GM18870 (cell line): ENCODE data around the gene ZRANB2.

Experiments used
- ATAC-seq: cut with Tn5 transposase; IDR thresholded peaks from one replicate; pipeline ENCODE4 v1.9.1; 2021; ENCODE audit warnings: moderate library complexity; ENCODE audit not compliant: unreplicated experiment

Gene ZRANB2

GRCh38 chr1:71071720-71072119 is 9.1 kb downstream of the ZRANB2 start:
- ATAC-seq: no peak

GRCh38 chr1:71068325-71069240 is 12.3 kb downstream of the ZRANB2 start:
- ATAC-seq: peak; percentile 84

GRCh38 chr1:71054791-71055190 is 26.0 kb downstream of the ZRANB2 start:
- ATAC-seq: no peak

- no peak for ATAC-seq
Observed at GRCh38 chr1:71054281-71054731, 26.5 kb downstream of the ZRANB2 start.

- no peak for ATAC-seq
Observed at GRCh38 chr1:71053758-71054157, 27.1 kb downstream of the ZRANB2 start.

DNA sequence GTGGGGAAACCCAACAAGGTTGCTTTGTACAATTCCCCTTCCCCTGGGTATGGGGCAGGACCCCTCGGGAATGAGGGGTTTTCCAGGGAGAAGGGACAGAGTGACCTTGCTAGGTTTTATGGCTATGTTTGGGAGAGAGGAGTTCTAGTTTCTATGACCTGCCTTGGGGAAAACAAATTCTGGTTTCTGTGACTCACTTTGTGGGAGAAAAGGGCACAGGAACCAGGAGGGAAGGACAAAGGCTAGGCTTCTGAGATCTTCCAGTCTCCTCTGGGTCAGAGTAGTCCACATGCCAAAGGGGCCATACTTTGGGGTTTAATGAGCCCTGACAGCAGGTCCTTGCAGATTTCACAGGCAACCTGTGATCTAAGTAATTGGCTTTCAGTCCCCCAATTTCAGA is 27.7 kb downstream of the ZRANB2 start:
- ATAC-seq: no peak

DNA sequence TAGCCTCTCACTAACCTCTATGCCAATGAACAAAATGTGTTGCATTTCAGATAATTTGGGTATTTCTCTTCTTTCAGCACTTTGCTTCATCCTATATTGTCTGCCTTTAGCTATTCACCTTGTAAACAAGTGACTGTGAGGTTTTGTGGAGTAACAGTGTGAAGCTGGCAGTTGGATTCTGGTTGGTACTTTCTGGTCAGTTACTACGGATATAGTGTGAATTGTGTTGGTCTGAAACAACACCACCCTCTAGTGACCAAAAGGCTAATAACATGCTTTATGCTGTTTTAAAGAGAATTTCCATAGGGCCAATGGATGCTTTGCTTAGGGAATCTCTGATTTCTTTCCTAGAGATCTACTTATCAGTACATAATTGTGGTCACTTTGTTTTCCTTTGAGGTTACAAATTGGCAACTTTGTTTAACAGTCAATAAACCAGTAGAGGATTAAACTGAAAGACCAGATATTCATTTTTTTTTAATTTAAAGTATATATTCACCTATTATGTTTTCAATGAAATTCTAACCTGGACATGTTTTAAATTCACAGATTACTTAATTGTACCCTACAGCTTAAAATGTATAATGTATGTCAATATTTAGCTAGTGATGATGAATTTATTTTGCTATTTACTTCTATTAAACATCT is 30.8 kb downstream of the ZRANB2 start:
- peak; percentile 80 for ATAC-seq

- no peak for ATAC-seq
Observed at GRCh38 chr1:71047635-71048607, 32.9 kb downstream of the ZRANB2 start, which contains the start of gene PTGER3. Gene PTGER3, minus strand, starts transcription at chr1:71047816. Its CDS starts 239 bp downstream, at chr1:71047577.

DNA sequence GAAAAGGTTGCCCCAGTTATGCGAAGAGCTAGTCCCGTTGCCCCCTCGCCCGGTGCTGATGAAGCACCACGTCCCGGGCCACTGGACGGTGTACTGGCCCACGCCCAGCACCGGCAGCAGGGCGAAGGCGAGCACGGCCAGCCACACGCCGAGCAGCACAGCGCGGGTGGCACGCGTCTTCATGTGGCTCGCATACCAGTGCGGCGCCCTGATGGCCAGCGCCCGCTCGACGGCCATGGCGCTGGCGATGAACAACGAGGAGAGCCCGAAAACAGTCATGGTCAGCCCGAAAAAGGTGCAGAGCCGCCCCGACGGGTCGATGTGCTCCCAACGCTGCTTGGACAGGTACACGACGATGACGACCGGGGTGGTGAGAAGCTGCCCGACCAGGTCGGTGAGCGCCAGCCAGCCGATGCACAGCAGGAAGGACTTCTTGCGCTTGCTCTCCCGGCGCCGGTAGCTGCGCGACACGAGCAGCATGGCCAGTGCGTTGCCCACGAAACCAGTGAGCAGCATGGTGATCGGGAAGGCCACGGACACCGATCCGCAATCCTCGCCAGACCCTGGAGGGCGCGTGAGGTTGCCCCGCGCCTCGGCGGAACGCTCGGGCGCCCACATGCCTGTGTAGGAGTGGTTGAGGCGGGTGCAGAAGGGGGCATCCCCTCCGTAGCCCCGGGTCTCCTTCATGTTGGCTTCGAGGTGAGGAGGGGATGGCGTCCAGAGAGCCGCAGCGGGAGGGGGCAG is 33.8 kb downstream of the ZRANB2 start:
- no peak for ATAC-seq

DNA sequence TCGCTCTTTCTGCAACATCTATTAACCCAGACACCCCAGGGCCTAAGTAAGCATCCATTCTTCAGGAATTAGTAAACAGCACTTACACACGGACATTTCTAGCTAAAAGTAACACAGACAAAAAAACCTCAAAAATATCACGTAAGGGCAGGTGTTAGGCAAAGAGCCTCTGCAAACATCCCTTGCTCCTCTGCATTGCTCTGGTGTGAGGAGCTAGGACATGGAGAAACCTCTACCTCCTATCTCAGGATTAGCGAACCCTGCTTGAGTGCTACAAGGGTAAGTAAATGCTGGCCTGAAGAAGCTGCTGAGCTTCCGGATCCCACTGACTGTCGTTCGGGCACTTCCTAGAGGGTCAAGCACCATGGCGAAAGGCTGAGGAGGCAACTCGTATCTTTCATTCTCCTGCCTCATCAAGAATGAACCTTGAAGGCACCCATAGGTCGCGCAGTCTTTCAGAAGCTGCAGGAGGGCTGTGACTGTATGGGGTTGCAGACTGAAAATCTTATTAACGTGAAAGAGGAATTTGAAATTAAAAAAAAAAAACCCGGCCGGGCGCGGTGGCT is 35.3 kb downstream of the ZRANB2 start:
- ATAC-seq: no peak

DNA sequence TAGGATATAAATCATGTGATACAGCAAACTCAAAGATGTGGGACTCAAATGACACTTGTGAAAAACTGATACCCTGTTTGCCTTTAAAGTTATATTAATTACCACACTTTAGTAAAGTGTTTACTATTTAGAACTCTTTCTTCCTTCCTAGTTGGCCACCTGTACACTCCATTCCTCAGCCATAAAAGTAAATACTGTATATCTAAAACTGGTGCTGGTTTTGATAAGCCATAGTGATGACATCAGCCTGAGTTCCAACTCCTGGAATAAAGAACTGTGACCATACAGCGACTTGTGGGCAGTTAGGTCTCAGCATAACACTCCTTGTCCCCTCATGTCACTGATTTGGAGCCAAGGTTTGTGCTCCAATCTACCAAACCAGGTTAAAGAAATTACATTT is 36.0 kb downstream of the ZRANB2 start:
- ATAC-seq: no peak

- ATAC-seq: no peak
Observed at GRCh38 chr1:71043065-71043464, 37.8 kb downstream of the ZRANB2 start.

DNA sequence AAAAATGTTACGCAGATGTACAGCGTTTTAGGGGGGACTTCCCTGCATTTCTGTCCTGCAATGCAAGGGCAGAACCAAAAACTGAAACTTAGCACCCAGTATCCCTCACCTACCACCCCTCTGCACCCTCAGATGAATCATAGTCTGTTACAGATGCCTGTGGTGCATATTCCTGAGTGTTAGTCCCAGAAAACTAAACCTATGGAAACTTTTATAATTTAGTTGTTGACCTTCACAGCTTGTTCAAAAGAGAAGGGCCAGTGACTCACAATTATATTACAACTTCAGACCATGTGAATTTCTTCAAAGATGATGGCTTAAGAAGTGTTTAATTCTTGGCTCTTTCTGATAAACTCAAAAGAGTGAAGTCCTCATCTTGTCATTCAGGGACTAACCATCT is 39.0 kb downstream of the ZRANB2 start:
- no peak for ATAC-seq

- ATAC-seq: no peak
Observed at GRCh38 chr1:71039661-71040262, 41.1 kb downstream of the ZRANB2 start.

DNA sequence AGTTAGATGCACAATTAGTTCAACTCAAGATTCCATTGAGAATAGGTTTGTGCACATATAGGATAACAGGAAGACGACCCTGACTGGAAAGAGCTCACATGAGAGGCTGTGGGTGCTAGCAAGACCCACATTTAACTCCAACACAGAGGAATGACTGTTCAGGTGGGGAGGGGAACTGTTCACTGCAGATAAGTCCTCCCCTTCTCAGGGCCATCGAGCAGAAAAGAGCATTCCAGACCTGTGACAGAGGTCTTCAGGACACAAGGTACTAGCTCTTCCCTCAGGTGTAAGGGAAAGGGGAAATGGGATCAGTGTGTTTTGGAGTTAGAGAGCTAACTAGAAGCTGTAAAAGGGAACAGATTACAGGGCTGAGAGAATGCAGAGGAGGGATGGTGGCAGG is 41.9 kb downstream of the ZRANB2 start:
- no peak for ATAC-seq

DNA sequence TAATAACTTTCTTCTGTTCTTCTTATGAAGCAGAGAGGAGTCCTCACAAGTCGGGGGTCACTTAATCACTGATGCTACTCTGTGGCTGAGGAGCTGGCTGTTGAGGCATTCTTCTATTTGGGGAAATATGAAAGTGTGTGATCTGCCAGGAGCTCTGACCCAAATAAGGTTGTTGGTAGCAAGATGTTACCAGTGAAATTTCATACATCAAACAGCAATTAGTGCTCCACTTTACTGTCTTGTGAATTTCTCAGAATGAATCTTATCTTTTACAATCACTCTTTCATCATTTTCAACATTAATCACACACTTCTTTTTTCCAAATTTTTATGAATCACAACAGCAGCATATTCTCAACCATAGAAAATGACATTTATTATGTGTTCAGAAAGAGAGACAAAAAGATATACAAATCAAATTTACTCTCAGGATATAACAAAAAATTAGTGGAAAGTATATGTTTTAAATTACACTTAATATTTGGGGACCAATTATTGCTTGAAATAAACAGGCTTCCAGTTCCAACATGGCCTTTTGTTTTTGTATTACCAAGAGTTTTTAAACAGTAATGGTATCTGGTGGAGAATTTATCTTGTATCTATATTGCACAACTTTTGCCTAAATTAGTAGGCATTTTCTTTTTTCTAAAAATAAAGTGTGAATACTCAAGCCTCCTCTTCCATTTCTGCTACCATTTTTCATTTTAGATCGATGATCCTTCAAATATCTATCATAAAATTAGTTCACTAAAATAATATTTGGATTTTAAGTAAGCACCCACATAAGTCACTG is 42.8 kb downstream of the ZRANB2 start:
- no peak for ATAC-seq

DNA sequence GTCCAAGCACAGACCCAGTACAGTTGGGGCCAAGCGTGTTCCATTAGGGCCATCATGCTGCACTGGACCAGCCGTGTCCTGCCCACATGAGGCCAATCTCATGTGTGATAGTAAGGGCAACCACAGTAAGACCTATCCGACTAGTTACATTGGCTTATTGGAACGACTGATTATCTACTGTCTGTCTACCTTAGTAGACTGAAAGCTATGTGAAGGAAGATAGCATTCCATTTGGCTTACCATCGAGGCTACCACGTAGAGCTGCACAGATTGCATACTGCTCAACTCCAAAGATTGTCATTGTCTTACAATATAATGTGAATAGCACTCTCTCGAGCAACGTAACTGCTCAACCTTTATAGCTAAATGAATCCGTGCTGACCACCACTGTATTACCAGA is 43.8 kb downstream of the ZRANB2 start:
- ATAC-seq: no peak

DNA sequence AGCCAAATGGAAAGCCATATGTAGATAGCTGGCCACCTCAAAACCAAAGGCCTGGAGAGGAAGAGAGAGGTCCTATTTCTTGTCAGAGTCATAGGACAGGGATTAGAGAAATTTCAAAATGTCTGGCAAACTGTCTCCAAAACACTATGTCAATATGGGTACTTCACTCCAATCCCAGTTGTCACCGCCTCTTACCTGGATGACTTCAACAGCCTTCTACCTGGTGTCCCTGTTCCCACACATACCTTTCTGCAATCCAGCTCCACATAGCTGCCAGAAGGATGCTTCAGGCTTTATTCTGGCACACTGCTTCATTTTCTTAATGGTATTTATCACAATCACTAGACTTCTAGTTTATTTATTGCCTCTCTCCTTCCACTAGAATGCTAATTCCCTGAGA is 47.7 kb downstream of the ZRANB2 start:
- no peak for ATAC-seq

GRCh38 chr1:71031426-71031825 is 49.4 kb downstream of the ZRANB2 start:
- ATAC-seq: no peak
